Stimulated activated CD8-positive, alpha-beta memory T cell treated with anti-CD3 and anti-CD28 coated beads, Interleukin-2, amount 100 ng/mL, for 48 hours (primary cell): ENCODE data around the gene MGRN1.
A peak's percentile ranks its signal among the peaks of the same experiment; 100 is the strongest.

Source experiments
- DNase-seq, 2 donors: peaks; one replicate each; pipeline ENCODE4 v3.0.0-alpha.2; 2020; ENCODE audit warnings: low read depth in 2 of 2

The MGRN1 gene

GRCh38 chr16:4686497-4687210, 62.0 kb downstream of the MGRN1 start:
- DNase-seq = no peak

- DNase-seq = no peak
Observed at GRCh38 chr16:4687416-4687815, 62.8 kb downstream of the MGRN1 start.

- DNase-seq = no peak
Observed at GRCh38 chr16:4687946-4688673, 63.5 kb downstream of the MGRN1 start.

GRCh38 chr16:4688674-4689045, 64.0 kb downstream of the MGRN1 start:
- DNase-seq = no peak

- no peak for DNase-seq
Observed at GRCh38 chr16:4689091-4689671, 64.6 kb downstream of the MGRN1 start.

GRCh38 chr16:4689864-4690704, 65.5 kb downstream of the MGRN1 start:
- DNase-seq = no peak

GRCh38 chr16:4690946-4691665, 66.5 kb downstream of the MGRN1 start:
- DNase-seq = no peak

- DNase-seq = no peak
Observed at GRCh38 chr16:4691666-4692412, 67.2 kb downstream of the MGRN1 start.

GRCh38 chr16:4692460-4693295, 68.1 kb downstream of the MGRN1 start:
- no peak for DNase-seq

- DNase-seq = peak; percentile 95 to 98
Observed at GRCh38 chr16:4693296-4693955, 68.8 kb downstream of the MGRN1 start, which contains the start of gene NUDT16L1. Gene NUDT16L1 (plus strand): TSS chr16:4693562. CDS start chr16:4693727, 165 bp downstream.

GRCh38 chr16:4693956-4694641, 69.5 kb downstream of the MGRN1 start:
- peak in 1 of 2 donors; percentile 32 for DNase-seq

- DNase-seq = no peak
Observed at GRCh38 chr16:4694642-4695451, 70.2 kb downstream of the MGRN1 start.

GRCh38 chr16:4695473-4696171, 71.0 kb downstream of the MGRN1 start:
- DNase-seq = no peak

- no peak for DNase-seq
Observed at GRCh38 chr16:4696172-4696904, 71.7 kb downstream of the MGRN1 start.

- DNase-seq = no peak
Observed at GRCh38 chr16:4696905-4697847, 72.5 kb downstream of the MGRN1 start.
